AG04450 (cell line): Measurements from ENCODE around the gene PLA2G2C. TPM values are rescaled to one million over a fixed set of nuclear protein-coding genes. Genes with fewer than 3 reads are reported as not detected.

ENCODE experiments used
- CTCF ChIA-PET: fragments of 300-600, 350-600 bp; formaldehyde crosslinking; extraction: SDS; loops from one replicate; lab custom pipeline; 2022; ENCODE audit warnings: antibody characterized with exemption, inconsistent platforms; lab: Charles Lee
- POLR2A ChIA-PET: fragments of 350-600 bp; formaldehyde crosslinking; extraction: SDS; loops from one replicate; lab custom pipeline; 2021; ENCODE audit warnings: antibody characterized with exemption, inconsistent platforms; lab: Yijun Ruan, JAX
- DNase-seq: peaks from one replicate; pipeline ENCODE4 v3.0.0-alpha.2; 2011; ENCODE audit warnings: low read depth, low spot score
- H3K27ac ChIP-seq: one replicate; pipeline ENCODE4 v1.5.1; 2012; ENCODE audit warnings: low read depth, low read length, control low read depth
- H3K27me3 ChIP-seq: one replicate; pipeline ENCODE4 v1.6.0; 2012; ENCODE audit warnings: low read length; ENCODE audit not compliant: control insufficient read depth, insufficient read depth
- H3K4me3 ChIP-seq: 2 replicates; pipeline ENCODE4 v1.5.1; 2011; ENCODE audit warnings: mild to moderate bottlenecking, low read depth, low read length, control low read depth
- H3K9me3 ChIP-seq: 2 replicates; pipeline ENCODE4 v1.5.1; 2012; ENCODE audit warnings: low read length; ENCODE audit not compliant: control insufficient read depth, insufficient read depth
- polyA plus RNA-seq: library from polyadenylated mRNA; depleted of rRNA; stranded (reverse); fragments of >200 nt; gene quantifications from 2 replicates; pipeline ENCODE4 v1.2.3, GENCODE V29; 2011
- TF ChIP-seq, protein P1 (sequence below): IDR thresholded peaks from 2 replicates; pipeline ENCODE4 v1.5.1; 2011; ENCODE audit warnings: low read depth, low read length, control low read depth, inconsistent platforms

Gene PLA2G2C
- polyA plus RNA-seq, 1 experiment, result not detected

- Histone ChIP-seq H3K9me3 (no peaks in the 10 kb centered on the region), H3K27ac (no peak overlapping the region), H3K4me3 (no peak overlapping the region), H3K27me3 (peaks cover 57% of the 10 kb centered on the region)
- ChIA-PET CTCF (interaction anchor here (0.6 kb wide), 1 partner anchor 21 kb away, joined by 3 read pairs; no protein-coding TSS in a partner anchor), POLR2A (no interaction called here)
- no peak for DNase-seq
- TF ChIP-seq, protein P1, sequence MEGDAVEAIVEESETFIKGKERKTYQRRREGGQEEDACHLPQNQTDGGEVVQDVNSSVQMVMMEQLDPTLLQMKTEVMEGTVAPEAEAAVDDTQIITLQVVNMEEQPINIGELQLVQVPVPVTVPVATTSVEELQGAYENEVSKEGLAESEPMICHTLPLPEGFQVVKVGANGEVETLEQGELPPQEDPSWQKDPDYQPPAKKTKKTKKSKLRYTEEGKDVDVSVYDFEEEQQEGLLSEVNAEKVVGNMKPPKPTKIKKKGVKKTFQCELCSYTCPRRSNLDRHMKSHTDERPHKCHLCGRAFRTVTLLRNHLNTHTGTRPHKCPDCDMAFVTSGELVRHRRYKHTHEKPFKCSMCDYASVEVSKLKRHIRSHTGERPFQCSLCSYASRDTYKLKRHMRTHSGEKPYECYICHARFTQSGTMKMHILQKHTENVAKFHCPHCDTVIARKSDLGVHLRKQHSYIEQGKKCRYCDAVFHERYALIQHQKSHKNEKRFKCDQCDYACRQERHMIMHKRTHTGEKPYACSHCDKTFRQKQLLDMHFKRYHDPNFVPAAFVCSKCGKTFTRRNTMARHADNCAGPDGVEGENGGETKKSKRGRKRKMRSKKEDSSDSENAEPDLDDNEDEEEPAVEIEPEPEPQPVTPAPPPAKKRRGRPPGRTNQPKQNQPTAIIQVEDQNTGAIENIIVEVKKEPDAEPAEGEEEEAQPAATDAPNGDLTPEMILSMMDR, result no peak
These were observed 5.0 kb upstream of the PLA2G2C start for GRCh38 chr1:20191266-20191825.

- TF ChIP-seq, protein P1, result no peak
- POLR2A ChIA-PET, result no interaction called here
- H3K27ac ChIP-seq, result no peak overlapping the region
- peaks cover 61% of the 10 kb centered on the region for H3K27me3 ChIP-seq
- CTCF ChIA-PET, result interaction anchor here (0.9 kb wide), 1 partner anchor 272 kb away, joined by 4 read pairs; no protein-coding TSS in a partner anchor
- no peaks in the 10 kb centered on the region for H3K9me3 ChIP-seq
- no peak for DNase-seq
- H3K4me3 ChIP-seq, result no peak overlapping the region
These were observed 4.2 kb upstream of the PLA2G2C start for GRCh38 chr1:20190256-20191160.

- Histone ChIP-seq H3K9me3 (no peaks in the 10 kb centered on the region), H3K4me3 (no peak overlapping the region), H3K27ac (no peak overlapping the region), H3K27me3 (peaks cover 69% of the 10 kb centered on the region)
- TF ChIP-seq, protein P1, result no peak
- no peak for DNase-seq
- ChIA-PET CTCF (interaction anchor here (0.9 kb wide), 1 partner anchor 271 kb away, joined by 4 read pairs; no protein-coding TSS in a partner anchor), POLR2A (no interaction called here)
These were observed 3.3 kb upstream of the PLA2G2C start for GRCh38 chr1:20189664-20190063.

DNA sequence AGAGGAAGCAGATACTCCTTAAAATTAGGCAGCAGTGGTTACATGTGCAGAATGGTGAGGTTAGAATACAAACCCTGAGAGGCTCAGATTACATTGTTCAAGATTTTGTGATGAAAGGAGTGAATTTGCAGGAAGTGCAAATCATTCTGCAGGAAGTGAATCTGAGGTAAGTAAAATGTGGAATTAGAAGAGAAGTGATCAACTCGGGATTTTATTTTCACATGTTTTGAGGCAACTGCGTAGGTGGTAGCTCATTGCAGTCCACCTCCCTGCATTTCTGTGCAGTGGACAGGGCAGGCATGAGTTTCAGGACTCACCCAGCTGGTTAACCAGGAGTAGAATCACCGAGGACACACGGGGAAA is 2.1 kb upstream of the PLA2G2C start:
- no peak overlapping the region for H3K4me3 ChIP-seq
- CTCF ChIA-PET, result interaction anchor here (0.6 to 1.3 kb wide), 3 partner anchors 7 to 24 kb away, joined by 3 to 5 read pairs (median 3); no protein-coding TSS in a partner anchor
- H3K9me3 ChIP-seq, result no peaks in the 10 kb centered on the region
- TF ChIP-seq, protein P1, result no peak
- DNase-seq, result no peak
- H3K27me3 ChIP-seq, result peaks cover 67% of the 10 kb centered on the region
- no peak overlapping the region for H3K27ac ChIP-seq
- POLR2A ChIA-PET, result no interaction called here
